Upper lobe of left lung (tissue), 4 donors: ENCODE results near the gene KMT2C.
"Not testable (repeated sequence)": the region's sequence is repeated elsewhere in the genome, so short reads cannot be mapped to it uniquely, and the experiment has no call there.

Experiments used
- EP300 ChIP-seq, 4 donors: sonication (generic); formaldehyde crosslinking; IDR thresholded peaks; one replicate each; pipeline ENCODE4 v1.5.1; 2017; ENCODE audit warnings: antibody characterized with exemption in 4 of 4, control low read depth in 2 of 4
- POLR2AphosphoS5 ChIP-seq, 2 donors: sonication (generic); formaldehyde crosslinking; IDR thresholded peaks; one replicate each; pipeline ENCODE4 v1.5.1; 2017; ENCODE audit warnings: antibody characterized with exemption in 2 of 2
- TF ChIP-seq, protein P1 (sequence below), 6 experiments: fragments of 450-650 bp in 4 of 6; fragments of 200-600 bp in 2 of 6; sonication (generic) in 2 of 6; IDR thresholded peaks; one replicate each; pipeline ENCODE4 v1.5.1; 2016 to 2019; ENCODE audit warnings: antibody characterized with exemption in 6 of 6

DNA sequence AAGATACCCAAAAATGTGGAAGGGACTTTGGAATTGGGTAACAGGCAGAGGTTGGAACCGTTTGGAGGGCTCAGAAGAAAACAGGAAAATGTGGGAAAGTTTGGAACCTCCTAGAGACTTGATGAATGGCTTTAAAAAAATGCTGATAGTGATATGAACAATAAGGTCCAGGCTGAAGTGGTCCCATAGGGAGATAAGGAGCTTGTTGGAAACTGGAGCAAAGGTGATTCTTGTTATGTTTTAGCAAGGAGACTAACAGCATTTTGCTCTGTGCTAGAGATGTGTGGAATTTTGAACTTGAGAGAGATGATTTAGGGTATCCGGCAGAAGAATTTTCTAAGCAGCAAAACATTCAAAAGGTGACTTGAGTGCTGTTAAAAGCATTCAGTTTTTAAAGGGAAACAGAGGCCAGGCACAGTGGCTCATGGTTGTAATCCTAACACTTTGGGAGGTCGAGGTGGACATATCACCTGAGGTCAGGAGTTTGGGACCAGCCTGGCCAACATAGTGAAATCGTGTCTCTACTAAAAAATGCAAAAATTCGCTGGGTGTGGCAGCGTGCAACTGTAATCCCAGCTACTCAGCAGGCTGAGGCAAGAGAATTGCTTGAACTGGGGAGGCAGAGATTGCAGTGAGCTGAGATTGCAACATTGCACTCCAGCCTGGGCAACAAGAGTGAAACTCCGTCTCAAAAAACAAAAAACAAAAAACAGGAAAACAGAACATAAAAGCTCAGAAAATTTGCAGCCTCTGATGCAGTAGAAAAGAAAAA lies 34.6 kb upstream of the KMT2C start:
- TF ChIP-seq, protein P1, sequence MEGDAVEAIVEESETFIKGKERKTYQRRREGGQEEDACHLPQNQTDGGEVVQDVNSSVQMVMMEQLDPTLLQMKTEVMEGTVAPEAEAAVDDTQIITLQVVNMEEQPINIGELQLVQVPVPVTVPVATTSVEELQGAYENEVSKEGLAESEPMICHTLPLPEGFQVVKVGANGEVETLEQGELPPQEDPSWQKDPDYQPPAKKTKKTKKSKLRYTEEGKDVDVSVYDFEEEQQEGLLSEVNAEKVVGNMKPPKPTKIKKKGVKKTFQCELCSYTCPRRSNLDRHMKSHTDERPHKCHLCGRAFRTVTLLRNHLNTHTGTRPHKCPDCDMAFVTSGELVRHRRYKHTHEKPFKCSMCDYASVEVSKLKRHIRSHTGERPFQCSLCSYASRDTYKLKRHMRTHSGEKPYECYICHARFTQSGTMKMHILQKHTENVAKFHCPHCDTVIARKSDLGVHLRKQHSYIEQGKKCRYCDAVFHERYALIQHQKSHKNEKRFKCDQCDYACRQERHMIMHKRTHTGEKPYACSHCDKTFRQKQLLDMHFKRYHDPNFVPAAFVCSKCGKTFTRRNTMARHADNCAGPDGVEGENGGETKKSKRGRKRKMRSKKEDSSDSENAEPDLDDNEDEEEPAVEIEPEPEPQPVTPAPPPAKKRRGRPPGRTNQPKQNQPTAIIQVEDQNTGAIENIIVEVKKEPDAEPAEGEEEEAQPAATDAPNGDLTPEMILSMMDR (IDR thresholded peaks at IDR 0.05) = not testable (repeated sequence)
- TF ChIP-seq POLR2AphosphoS5, EP300 (IDR thresholded peaks at IDR 0.05): not testable (repeated sequence)
